Smooth muscle cell (in vitro differentiated cells): Measurements from ENCODE around the gene GDF10. TPM values are rescaled to one million over a fixed set of nuclear protein-coding genes. Genes with fewer than 3 reads are reported as not detected.

Experiments used
- DNase-seq: peaks from one replicate; lab custom pipeline; 2025; ENCODE audit not compliant: unreplicated experiment; lab: John Stamatoyannopoulos, UW
- H2AFZ ChIP-seq: fragments of 200-600 bp; sonication (generic); 2 replicates; pipeline ENCODE4 v1.6.0; 2016; ENCODE audit warnings: antibody characterized with exemption, low read depth, mild to moderate bottlenecking
- H3F3A ChIP-seq: fragments of 200-600 bp; sonication (generic); 2 replicates; pipeline ENCODE4 v1.6.0; 2017; ENCODE audit warnings: antibody characterized with exemption, low read depth
- H3K27ac ChIP-seq: fragments of 200-600 bp; sonication (generic); 2 replicates; pipeline ENCODE4 v1.5.1; 2016; ENCODE audit warnings: low read depth, mild to moderate bottlenecking
- H3K27me3 ChIP-seq: fragments of 200-600 bp; sonication (generic); 2 replicates; pipeline ENCODE4 v1.6.1; 2016; ENCODE audit warnings: low read depth, mild to moderate bottlenecking
- H3K36me3 ChIP-seq: fragments of 200-600 bp; sonication (generic); 2 replicates; pipeline ENCODE4 v1.5.1; 2016; ENCODE audit warnings: low read depth
- H3K4me1 ChIP-seq: fragments of 200-600 bp; sonication (generic); 2 replicates; pipeline ENCODE4 v1.5.1; 2016; ENCODE audit warnings: low read depth
- H3K4me2 ChIP-seq: fragments of 200-600 bp; sonication (generic); 2 replicates; pipeline ENCODE4 v1.6.0; 2016; ENCODE audit warnings: mild to moderate bottlenecking
- H3K4me3 ChIP-seq: fragments of 200-600 bp; sonication (generic); 2 replicates; pipeline ENCODE4 v1.5.1; 2016; ENCODE audit warnings: mild to moderate bottlenecking
- H3K79me2 ChIP-seq: fragments of 200-600 bp; sonication (generic); 2 replicates; pipeline ENCODE4 v1.6.0; 2016; ENCODE audit warnings: low read depth, mild to moderate bottlenecking
- H3K9ac ChIP-seq: fragments of 200-600 bp; sonication (generic); 2 replicates; pipeline ENCODE4 v1.6.0; 2016; ENCODE audit warnings: low read depth
- H3K9me3 ChIP-seq: fragments of 200-600 bp; sonication (generic); replicated peaks from 2 replicates; pipeline ENCODE4 v1.5.1; 2016; ENCODE audit warnings: low read depth
- H4K20me1 ChIP-seq: fragments of 200-600 bp; sonication (generic); 2 replicates; pipeline ENCODE4 v1.6.0; 2016; ENCODE audit warnings: low read depth
- WGBS: methylation state at CpG from one replicate; pipeline ENCODE4 v1.1.7; 2016; ENCODE audit warnings: low lambda C conversion rate; 5-methylcytosine and 5-hydroxymethylcytosine counted together
- polyA plus RNA-seq: library from polyadenylated mRNA; unstranded; fragments of >200 nt; fragmentation: Nextera tagmentation; extraction: Ambion mirVana; gene quantifications from 2 replicates; pipeline ENCODE4 v1.2.1, GENCODE V29; 2016
- total RNA-seq: library from RNA; depleted of rRNA; stranded (reverse); fragments of >200 nt; gene quantifications from 2 replicates; pipeline ENCODE4 v1.2.3, GENCODE V29; 2014
- TF ChIP-seq, protein P1 (sequence below): fragments of 200-600 bp; sonication (generic); IDR thresholded peaks from 2 replicates; pipeline ENCODE4 v1.5.1; 2017; ENCODE audit warnings: borderline replicate concordance, mild to moderate bottlenecking, antibody characterized with exemption; ENCODE audit not compliant: insufficient read depth, poor library complexity, severe bottlenecking

GDF10 gene
- total and polyA plus RNA-seq, 2 experiments from 2014 or later: 0.58 to 1.5 TPM

DNA sequence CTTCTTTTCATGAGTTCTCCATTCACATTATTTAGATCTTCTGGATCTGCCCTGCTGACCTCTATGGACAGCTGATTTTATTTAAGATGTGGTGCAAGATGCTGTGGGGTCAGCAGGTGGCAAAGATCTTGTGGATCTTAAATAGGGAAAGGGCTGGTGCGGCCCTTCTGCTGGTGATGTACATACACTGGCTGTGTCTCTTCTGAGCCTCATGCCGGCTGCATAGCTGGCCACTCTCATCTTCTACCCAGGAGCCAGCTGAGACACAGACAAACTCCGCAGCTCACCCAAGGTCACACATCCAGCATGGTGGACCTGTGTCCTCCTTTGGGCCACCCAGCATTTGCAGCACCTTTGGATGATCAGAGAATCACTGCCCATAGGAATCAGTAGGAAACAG lies 57.9 kb downstream of the GDF10 start:
- Histone ChIP-seq H2AFZ (no peak overlapping the region), H3K4me2 (no peak overlapping the region), H3F3A (no peaks in the 10 kb centered on the region), H3K79me2 (no peaks in the 10 kb centered on the region), H3K4me1 (no peaks in the 10 kb centered on the region), H4K20me1 (no peaks in the 10 kb centered on the region), H3K27me3 (no peaks in the 10 kb centered on the region), H3K4me3 (no peak overlapping the region), H3K9me3 (no peaks in the 10 kb centered on the region), H3K36me3 (no peaks in the 10 kb centered on the region), H3K27ac (no peak overlapping the region), H3K9ac (no peak overlapping the region)
- TF ChIP-seq, protein P1, sequence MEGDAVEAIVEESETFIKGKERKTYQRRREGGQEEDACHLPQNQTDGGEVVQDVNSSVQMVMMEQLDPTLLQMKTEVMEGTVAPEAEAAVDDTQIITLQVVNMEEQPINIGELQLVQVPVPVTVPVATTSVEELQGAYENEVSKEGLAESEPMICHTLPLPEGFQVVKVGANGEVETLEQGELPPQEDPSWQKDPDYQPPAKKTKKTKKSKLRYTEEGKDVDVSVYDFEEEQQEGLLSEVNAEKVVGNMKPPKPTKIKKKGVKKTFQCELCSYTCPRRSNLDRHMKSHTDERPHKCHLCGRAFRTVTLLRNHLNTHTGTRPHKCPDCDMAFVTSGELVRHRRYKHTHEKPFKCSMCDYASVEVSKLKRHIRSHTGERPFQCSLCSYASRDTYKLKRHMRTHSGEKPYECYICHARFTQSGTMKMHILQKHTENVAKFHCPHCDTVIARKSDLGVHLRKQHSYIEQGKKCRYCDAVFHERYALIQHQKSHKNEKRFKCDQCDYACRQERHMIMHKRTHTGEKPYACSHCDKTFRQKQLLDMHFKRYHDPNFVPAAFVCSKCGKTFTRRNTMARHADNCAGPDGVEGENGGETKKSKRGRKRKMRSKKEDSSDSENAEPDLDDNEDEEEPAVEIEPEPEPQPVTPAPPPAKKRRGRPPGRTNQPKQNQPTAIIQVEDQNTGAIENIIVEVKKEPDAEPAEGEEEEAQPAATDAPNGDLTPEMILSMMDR: no peak
- 100% methylated on average over 3 of the region's 3 CpGs for WGBS
- no peak for DNase-seq

DNA sequence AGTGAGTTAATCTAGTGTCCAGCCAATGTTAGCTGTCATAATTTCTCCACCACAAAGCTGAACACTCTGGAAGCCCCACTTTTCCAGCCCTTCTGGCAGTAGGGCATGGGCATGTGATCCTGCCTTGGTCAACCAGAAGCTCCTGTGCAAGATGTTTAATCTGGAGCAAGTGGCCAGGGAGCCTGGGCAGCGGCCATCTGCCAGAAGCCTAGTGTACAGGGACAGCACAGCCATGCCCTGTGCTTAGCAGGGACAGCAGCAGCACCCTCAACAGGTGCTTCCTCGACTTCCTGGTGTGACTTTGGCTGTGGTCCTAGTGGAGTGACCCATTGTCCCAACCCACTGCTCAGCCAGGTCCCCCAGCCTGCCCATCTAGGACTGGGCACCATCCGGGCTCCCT lies 58.5 kb downstream of the GDF10 start:
- TF ChIP-seq, protein P1: no peak
- no peaks in the 10 kb centered on the region for H3K27me3 ChIP-seq
- WGBS: 93% methylated on average over 3 of the region's 3 CpGs

DNA sequence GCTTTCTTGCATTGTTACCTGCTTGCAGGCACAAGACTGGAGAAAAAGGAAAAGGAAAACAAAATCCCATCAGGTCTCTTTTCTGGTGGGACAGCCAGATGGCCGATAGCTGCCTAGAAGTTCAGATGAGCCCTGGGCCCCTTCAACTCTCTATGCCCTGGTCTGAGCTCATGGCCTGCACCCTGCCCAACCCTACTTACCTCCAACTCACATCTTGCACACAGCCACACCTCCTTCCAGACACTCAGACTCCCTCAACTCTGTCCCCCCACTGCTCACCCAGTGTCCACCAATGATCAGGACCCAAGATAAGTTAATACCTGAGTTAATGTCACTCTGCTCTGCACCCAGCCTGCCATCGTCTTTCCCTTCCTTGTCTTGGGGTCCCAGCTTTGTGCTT lies 59.1 kb downstream of the GDF10 start:
- TF ChIP-seq, protein P1: no peak

More for the DNA sequence above, 58.5 kb downstream of the GDF10 start:
- Histone ChIP-seq H3K27ac (no peak overlapping the region), H3K4me3 (no peak overlapping the region), H3K36me3 (no peaks in the 10 kb centered on the region), H3K4me2 (no peak overlapping the region), H3F3A (no peaks in the 10 kb centered on the region), H3K79me2 (no peaks in the 10 kb centered on the region), H4K20me1 (no peaks in the 10 kb centered on the region), H3K4me1 (no peaks in the 10 kb centered on the region), H2AFZ (no peak overlapping the region), H3K9me3 (no peaks in the 10 kb centered on the region), H3K9ac (no peak overlapping the region)
- no peak for DNase-seq

DNA sequence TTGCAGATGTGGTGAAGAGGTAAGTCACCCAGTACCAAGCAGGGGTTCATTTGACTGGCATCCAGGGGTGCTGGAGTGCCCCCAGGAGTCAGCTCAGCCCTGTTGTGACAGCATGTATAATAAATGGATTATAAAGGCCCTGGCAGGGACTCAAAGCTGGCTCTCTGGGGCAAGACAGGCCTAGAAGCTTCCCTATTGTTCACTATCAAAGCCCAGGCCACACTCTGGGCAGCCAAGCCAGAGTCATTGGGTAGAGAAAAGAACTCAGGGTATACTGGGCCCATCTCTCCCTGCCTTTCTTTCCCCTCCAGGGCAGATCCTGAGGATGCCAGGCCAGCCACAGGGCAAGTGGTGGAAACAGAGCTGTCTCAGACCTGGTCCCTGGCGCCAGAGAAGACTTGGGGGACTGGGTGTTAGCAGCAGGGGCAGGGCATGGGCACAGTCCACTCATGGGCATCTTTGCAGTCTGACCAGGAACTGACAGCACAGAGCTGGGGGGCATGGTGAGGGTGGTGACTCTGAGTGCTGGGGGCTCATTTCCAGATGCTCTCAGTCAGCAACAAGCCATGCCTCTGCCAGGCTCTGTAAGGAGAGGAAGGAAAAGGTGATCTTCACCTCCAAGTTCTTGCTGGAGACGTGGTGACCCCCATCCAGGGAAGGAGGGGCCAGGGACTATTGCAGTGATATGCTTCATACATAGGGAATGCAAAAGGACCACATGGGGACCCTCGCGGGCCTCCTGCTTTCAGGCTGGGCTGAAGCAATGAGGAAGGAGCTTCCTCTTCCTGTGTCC lies 59.8 kb downstream of the GDF10 start:
- no peaks in the 10 kb centered on the region for H3K4me1 ChIP-seq
- 92% methylated on average over 4 of the region's 4 CpGs for WGBS
- no peak overlapping the region for H2AFZ ChIP-seq
- no peaks in the 10 kb centered on the region for H4K20me1 ChIP-seq
- no peak overlapping the region for H3K27ac ChIP-seq
- no peaks in the 10 kb centered on the region for H3F3A ChIP-seq
- no peak overlapping the region for H3K4me3 ChIP-seq
- no peaks in the 10 kb centered on the region for H3K79me2 ChIP-seq
- no peaks in the 10 kb centered on the region for H3K36me3 ChIP-seq
- no peak for DNase-seq
- no peaks in the 10 kb centered on the region for H3K9me3 ChIP-seq
- no peaks in the 10 kb centered on the region for H3K27me3 ChIP-seq
- H3K9ac ChIP-seq: no peak overlapping the region
- no peak overlapping the region for H3K4me2 ChIP-seq
- TF ChIP-seq, protein P1: no peak

More for the DNA sequence above, 59.1 kb downstream of the GDF10 start:
- no peaks in the 10 kb centered on the region for H4K20me1 ChIP-seq
- 91% methylated on average over 2 of the region's 2 CpGs for WGBS
- no peaks in the 10 kb centered on the region for H3K27me3 ChIP-seq
- H3K4me2 ChIP-seq: no peak overlapping the region
- DNase-seq: no peak
- H3K79me2 ChIP-seq: no peaks in the 10 kb centered on the region
- no peak overlapping the region for H3K9ac ChIP-seq
- no peaks in the 10 kb centered on the region for H3K4me1 ChIP-seq
- H3F3A ChIP-seq: no peaks in the 10 kb centered on the region
- H3K4me3 ChIP-seq: no peak overlapping the region
- no peaks in the 10 kb centered on the region for H3K36me3 ChIP-seq
- H2AFZ ChIP-seq: no peak overlapping the region
- no peaks in the 10 kb centered on the region for H3K9me3 ChIP-seq
- H3K27ac ChIP-seq: no peak overlapping the region
